Esophagus muscularis mucosa (tissue), 4 donors: ENCODE data around the gene PPARA. TPM values are rescaled to one million over a fixed set of nuclear protein-coding genes. Genes with fewer than 3 reads are reported as not detected.

Experiments used
- DNase-seq: peaks from one replicate; pipeline ENCODE4 v3.0.0-alpha.2; 2017; ENCODE audit errors: extremely low spot score
- H3K27ac ChIP-seq, 4 donors: fragments of 200-600 bp; sonication (generic); replicated peaks in 1 of 4; 1 replicate in 3 of 4; 2 replicates in 1 of 4; pipeline ENCODE4 v1.5.1; 2016 to 2019; ENCODE audit warnings: mild to moderate bottlenecking in 1 of 4
- H3K27me3 ChIP-seq, 4 donors: fragments of 200-600 bp; sonication (generic); one replicate each; pipeline versions ENCODE4 v1.5.1 to v1.6.0; 2016 to 2019
- H3K36me3 ChIP-seq, 4 donors: fragments of 200-600 bp; sonication (generic); one replicate each; pipeline ENCODE4 v1.5.1; 2016 to 2019
- H3K4me1 ChIP-seq, 4 donors: fragments of 200-600 bp; sonication (generic); one replicate each; pipeline ENCODE4 v1.5.1; 2016 to 2019
- H3K4me3 ChIP-seq, 4 donors: fragments of 200-600 bp; sonication (generic); 1 replicate in 2 of 4; 2 replicates in 2 of 4; pipeline ENCODE4 v1.5.1; 2016 to 2019; ENCODE audit warnings: mild to moderate bottlenecking in 4 of 4, moderate library complexity in 1 of 4
- H3K9me3 ChIP-seq, 4 donors: fragments of 200-600 bp; sonication (generic); 1 replicate in 3 of 4; 2 replicates in 1 of 4; pipeline ENCODE4 v1.5.1; 2016 to 2019
- EP300 ChIP-seq: sonication (generic); formaldehyde crosslinking; IDR thresholded peaks from one replicate; pipeline ENCODE4 v1.6.1; 2017; ENCODE audit warnings: antibody characterized with exemption
- POLR2A ChIP-seq: fragments of 450-650 bp; IDR thresholded peaks from one replicate; pipeline ENCODE4 v1.6.1; 2017; ENCODE audit warnings: antibody characterized with exemption, moderate library complexity, mild to moderate bottlenecking, low read depth
- POLR2AphosphoS5 ChIP-seq, 2 donors: sonication (generic); formaldehyde crosslinking; IDR thresholded peaks; one replicate each; pipeline ENCODE4 v1.6.1; 2017; ENCODE audit warnings: antibody characterized with exemption in 2 of 2
- WGBS: methylation state at CpG from one replicate; pipeline ENCODE4 v1.1.5; 2018; 5-methylcytosine and 5-hydroxymethylcytosine counted together
- intact Hi-C: fragments of 100-400 bp; cut with DNase I; formaldehyde crosslinking; loops from one replicate; pipeline ENCODE4 v1.15.1; 2023
- total RNA-seq, 4 donors: library from RNA; depleted of rRNA; stranded (reverse); fragments of >200 nt; gene quantifications; one replicate each; pipeline versions ENCODE4 v1.1.0 to v1.2.1, GENCODE V29; 2016
- TF ChIP-seq, protein P1 (sequence below), 3 experiments: fragments of 200-600 bp in 2 of 3; fragments of 450-650 bp in 1 of 3; sonication (generic) in 2 of 3; IDR thresholded peaks; one replicate each; pipeline ENCODE4 v1.5.1; 2017 to 2019; ENCODE audit warnings: antibody characterized with exemption in 3 of 3, mild to moderate bottlenecking in 2 of 3, moderate library complexity in 1 of 3

Gene PPARA
- total RNA-seq, 4 donors from 2014 or later, result 17.0 to 50.9 (median 26.8) TPM

DNA sequence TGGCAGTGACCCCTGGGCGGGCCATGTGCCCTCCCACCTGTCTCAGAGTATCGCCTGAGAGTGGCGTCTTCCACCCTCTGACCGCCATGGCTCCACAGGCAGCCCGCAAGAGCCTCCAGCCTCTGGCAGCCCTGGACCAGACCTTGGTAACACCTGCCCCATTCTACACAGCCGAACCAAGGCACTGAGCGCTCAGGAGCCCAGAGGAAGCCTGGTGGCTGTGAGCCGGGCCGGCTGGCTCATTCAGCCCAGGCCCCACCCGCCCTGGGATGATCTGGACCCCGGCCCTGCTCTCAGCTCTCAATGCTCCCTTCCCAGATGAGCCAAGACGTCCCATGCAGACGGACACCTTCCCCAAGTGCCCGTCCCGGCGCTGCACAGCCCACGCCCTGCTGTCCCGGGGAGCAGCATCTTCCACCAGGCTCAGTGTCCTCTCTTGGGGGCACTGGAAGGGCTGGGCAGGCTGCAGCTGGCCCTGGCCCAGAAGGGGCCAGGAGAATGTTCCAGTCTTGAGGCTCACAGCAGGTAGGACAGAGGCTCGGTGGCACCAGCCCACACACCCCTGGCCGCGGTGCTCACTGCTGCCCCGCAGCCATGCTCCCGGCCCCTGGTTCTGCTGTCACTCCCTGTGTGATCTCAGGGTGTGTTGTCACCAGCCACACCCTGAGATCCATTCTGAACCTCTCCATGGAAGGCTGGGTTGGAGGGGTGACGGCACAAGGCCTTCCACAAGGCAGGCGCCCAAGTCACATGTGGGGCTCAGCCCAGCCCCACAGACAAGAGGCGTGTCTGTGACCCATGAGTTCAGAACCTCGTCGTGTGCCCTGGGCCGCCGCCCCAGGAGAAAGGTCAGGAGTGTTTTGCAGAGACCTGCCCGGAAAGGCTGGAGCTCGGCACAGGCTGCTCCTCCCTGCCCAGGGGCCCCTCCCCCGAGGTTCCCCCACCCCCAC lies 24.2 kb upstream of the PPARA start:
- intact Hi-C loops, result loop anchor here (10.0 kb wide), 1 partner anchor 419 kb away; no protein-coding TSS in a partner anchor
- H3K4me1 ChIP-seq, result peaks cover 16 to 23% (median 20%) of the 10 kb centered on the region in 4 donors
- no peak overlapping the region for H3K4me3 ChIP-seq
- no peaks in the 10 kb centered on the region for H3K36me3 ChIP-seq
- TF ChIP-seq EP300, result no peak
- TF ChIP-seq, protein P1, sequence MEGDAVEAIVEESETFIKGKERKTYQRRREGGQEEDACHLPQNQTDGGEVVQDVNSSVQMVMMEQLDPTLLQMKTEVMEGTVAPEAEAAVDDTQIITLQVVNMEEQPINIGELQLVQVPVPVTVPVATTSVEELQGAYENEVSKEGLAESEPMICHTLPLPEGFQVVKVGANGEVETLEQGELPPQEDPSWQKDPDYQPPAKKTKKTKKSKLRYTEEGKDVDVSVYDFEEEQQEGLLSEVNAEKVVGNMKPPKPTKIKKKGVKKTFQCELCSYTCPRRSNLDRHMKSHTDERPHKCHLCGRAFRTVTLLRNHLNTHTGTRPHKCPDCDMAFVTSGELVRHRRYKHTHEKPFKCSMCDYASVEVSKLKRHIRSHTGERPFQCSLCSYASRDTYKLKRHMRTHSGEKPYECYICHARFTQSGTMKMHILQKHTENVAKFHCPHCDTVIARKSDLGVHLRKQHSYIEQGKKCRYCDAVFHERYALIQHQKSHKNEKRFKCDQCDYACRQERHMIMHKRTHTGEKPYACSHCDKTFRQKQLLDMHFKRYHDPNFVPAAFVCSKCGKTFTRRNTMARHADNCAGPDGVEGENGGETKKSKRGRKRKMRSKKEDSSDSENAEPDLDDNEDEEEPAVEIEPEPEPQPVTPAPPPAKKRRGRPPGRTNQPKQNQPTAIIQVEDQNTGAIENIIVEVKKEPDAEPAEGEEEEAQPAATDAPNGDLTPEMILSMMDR (IDR thresholded peaks at IDR 0.05), result no peak
- TF ChIP-seq POLR2A, result no peak
- TF ChIP-seq POLR2AphosphoS5 (IDR thresholded peaks at IDR 0.05), result no peak
- H3K27me3 ChIP-seq, result no peaks in the 10 kb centered on the region
- no peak overlapping the region for H3K27ac ChIP-seq
- H3K9me3 ChIP-seq, result no peaks in the 10 kb centered on the region
- WGBS, result 91% methylated on average over 17 of the region's 33 CpGs
- no peak for DNase-seq

DNA sequence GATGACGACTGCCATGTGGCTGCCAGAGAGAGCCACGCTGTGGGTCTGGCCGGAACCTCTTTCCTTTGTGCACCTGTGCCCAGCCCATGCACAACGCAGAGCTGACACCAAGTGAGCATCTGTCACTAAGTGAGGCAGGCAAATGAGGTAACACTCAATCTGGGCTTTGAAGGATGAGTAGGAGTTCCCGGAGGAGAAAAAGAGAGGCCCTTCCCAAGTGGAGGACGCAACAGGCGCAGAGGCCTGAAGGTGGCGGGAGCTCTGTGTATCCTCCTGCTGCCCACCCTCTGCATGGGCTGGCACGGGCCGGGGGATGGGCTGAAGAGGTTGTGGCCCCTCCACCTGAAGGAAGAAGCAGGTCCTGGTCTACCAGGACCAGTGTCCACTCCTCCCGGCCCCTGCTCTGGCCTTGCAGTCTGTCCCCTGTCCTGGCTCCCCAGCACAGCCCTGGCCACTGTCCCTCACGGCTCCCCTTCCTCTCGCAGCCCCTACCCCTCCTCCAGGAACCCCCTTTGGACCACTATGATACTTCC lies 23.4 kb upstream of the PPARA start:
- H3K4me3 ChIP-seq, result no peak overlapping the region
- H3K27me3 ChIP-seq, result no peaks in the 10 kb centered on the region
- no peaks in the 10 kb centered on the region for H3K9me3 ChIP-seq
- H3K36me3 ChIP-seq, result no peaks in the 10 kb centered on the region
- 92% methylated on average over 10 of the region's 13 CpGs for WGBS
- no peak for DNase-seq
- no peak overlapping the region for H3K27ac ChIP-seq
- peaks cover 16 to 22% (median 20%) of the 10 kb centered on the region in 4 donors for H3K4me1 ChIP-seq
- intact Hi-C loops, result loop anchor here (10.0 kb wide), 1 partner anchor 418 kb away; no protein-coding TSS in a partner anchor
- TF ChIP-seq POLR2AphosphoS5 (IDR thresholded peaks at IDR 0.05) (no peak), EP300 (no peak), POLR2A (no peak)

DNA sequence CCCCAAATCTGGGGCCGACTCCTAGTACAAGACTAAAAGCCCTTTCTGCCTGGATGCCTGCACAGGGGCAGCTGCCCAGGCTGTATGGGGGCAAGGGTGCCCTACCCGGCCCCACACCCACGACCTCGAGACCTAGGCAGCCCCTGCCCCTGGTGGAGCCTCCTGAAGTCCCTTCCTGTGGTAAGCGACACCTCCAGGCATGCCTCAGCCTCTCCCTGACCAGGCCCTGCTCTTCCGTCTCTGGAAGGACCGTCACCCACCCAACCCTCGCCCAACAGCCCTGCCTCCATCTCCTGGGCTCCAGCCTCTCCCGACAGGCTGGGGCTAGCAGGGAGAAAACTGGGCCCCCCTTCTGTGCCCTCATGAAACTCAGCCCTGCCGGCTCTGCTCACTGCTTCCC lies 22.8 kb upstream of the PPARA start:
- TF ChIP-seq EP300, result no peak
- no peak for TF ChIP-seq POLR2A
- TF ChIP-seq POLR2AphosphoS5 (IDR thresholded peaks at IDR 0.05), result no peak
- TF ChIP-seq, protein P1 (IDR thresholded peaks at IDR 0.05), result no peak
- intact Hi-C loops, result loop anchor here (10.0 kb wide), 1 partner anchor 417 kb away; no protein-coding TSS in a partner anchor
- WGBS, result 90% methylated on average over 9 of the region's 10 CpGs
- H3K9me3 ChIP-seq, result no peaks in the 10 kb centered on the region
- H3K4me1 ChIP-seq, result peaks cover 12 to 15% (median 14%) of the 10 kb centered on the region in 4 donors
- H3K4me3 ChIP-seq, result no peak overlapping the region
- H3K27ac ChIP-seq, result no peak overlapping the region
- H3K27me3 ChIP-seq, result no peaks in the 10 kb centered on the region
- DNase-seq, result no peak
- H3K36me3 ChIP-seq, result no peaks in the 10 kb centered on the region

DNA sequence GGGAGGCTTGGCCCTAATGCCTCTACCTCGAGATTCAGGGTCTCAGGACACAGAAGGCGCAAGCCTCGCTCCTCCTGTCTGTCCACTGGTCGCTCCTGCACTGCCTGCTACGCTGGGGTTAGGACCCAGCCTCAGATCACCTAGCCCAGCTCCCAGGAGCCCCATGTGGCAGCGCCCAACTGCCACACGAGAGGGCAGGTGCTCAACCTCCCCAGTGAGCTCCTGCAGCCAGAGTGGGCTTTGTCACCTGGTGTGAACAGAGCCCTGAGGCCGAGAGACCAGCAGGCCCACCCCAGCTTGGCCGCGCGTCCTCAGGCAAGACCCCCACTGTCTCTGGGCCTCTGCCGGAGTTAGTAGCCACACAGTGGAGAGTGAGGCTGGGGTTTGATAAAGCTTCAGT lies 21.7 kb upstream of the PPARA start:
- TF ChIP-seq EP300 (no peak), POLR2A (no peak), POLR2AphosphoS5 (IDR thresholded peaks at IDR 0.05) (no peak)
- TF ChIP-seq, protein P1 (IDR thresholded peaks at IDR 0.05), result no peak
- no peak for DNase-seq
- Histone ChIP-seq H3K4me3 (no peak overlapping the region), H3K36me3 (no peaks in the 10 kb centered on the region), H3K9me3 (no peaks in the 10 kb centered on the region), H3K27ac (no peak overlapping the region), H3K27me3 (no peaks in the 10 kb centered on the region), H3K4me1 (peaks cover 9 to 11% (median 10%) of the 10 kb centered on the region in 4 donors)
- intact Hi-C loops, result loop anchor here (10.0 kb wide), 1 partner anchor 416 kb away; no protein-coding TSS in a partner anchor
- WGBS, result 97% methylated on average over 6 of the region's 12 CpGs

DNA sequence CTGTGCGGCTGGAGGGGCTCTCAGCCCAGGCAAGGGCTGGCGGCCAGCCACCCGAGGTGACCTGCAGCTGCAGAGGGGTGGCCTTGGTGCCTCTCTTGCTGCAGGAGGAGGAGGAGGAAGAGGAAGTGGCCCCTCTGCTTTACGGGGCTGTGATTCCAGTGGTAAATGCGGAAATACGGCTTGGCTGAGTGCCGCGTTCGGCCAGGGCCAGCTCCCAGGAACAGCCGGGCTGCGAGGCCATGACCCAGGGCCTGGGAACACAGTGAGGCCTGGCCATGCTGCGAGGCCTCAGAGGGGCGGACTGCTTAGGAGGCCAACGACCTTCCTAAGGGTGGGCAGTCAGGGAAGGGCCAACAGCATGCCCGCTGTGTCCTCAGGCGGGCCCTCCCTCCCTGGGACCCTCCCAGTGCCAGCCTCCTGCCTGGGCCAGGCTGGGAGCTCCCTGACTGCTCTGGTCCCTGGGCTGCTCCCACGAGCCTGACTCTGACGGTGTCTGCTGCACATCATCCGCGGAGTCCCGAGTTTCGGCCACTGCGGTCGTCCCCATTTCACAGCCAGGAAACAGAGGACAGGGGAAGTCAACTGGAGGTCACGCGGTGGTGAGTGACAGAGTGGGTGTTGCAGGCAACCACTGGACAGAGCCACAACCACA lies 20.8 kb upstream of the PPARA start:
- Histone ChIP-seq H3K4me3 (peak overlapping the region in 1 of 4 donors; percentile 24), H3K27ac (peak overlapping the region in 1 of 4 donors; percentile 42), H3K9me3 (no peaks in the 10 kb centered on the region), H3K36me3 (no peaks in the 10 kb centered on the region), H3K4me1 (peaks cover 9 to 11% (median 10%) of the 10 kb centered on the region in 4 donors), H3K27me3 (no peaks in the 10 kb centered on the region)
- 67% methylated on average over 13 of the region's 26 CpGs for WGBS
- no peak for DNase-seq
- intact Hi-C loops, result loop anchor here (10.0 kb wide), 1 partner anchor 415 kb away; no protein-coding TSS in a partner anchor
- TF ChIP-seq POLR2AphosphoS5 (IDR thresholded peaks at IDR 0.05) (no peak), POLR2A (no peak), EP300 (no peak)
- TF ChIP-seq, protein P1 (IDR thresholded peaks at IDR 0.05), result no peak
